Naive thymus-derived CD8-positive, alpha-beta T cell (primary cell): ENCODE data around the gene SLC26A6. TPM values are rescaled to one million over a fixed set of nuclear protein-coding genes. Genes with fewer than 3 reads are reported as not detected.
A peak's percentile ranks its signal among the peaks of the same experiment; 100 is the strongest.

Experiments used
- ATAC-seq, 2 donors: fragments of 150-1000 bp; cut with Tn5 transposase in 1 of 2; sonication (Bioruptor Pico), chemical (Tn5 transposase) in 1 of 2; 1 replicate in 1 of 2; 2 replicates in 1 of 2; pipeline ENCODE4 v1.10.0; 2021; ENCODE audit warnings: mild to moderate bottlenecking in 2 of 2, moderate library complexity in 2 of 2
- POLR2A ChIA-PET: fragments of 350-600 bp; sonication (Branson Sonifier 250); formaldehyde crosslinking; loops from one replicate; lab custom pipeline; 2021; ENCODE audit warnings: antibody characterized with exemption; lab: Charles Lee
- DNase-seq, 10 donors: peaks; one replicate each; pipeline versions ENCODE4 v3.0.0 to v3.0.0-alpha.2; 2020 to 2022
- H3K27ac Mint-ChIP-seq, 10 donors: one replicate each; pipeline ENCODE4 v1.8.0; 2020 to 2022; ENCODE audit warnings: mild to moderate bottlenecking in 10 of 10, mixed read lengths in 10 of 10, moderate library complexity in 4 of 10, inconsistent platforms in 1 of 10
- H3K27me3 Mint-ChIP-seq, 5 donors: one replicate each; pipeline ENCODE4 v1.8.0; 2021 to 2022; ENCODE audit warnings: mixed read lengths in 5 of 5
- H3K36me3 Mint-ChIP-seq, 3 donors: one replicate each; pipeline ENCODE4 v1.8.0; 2020 to 2022; ENCODE audit warnings: mixed read lengths in 3 of 3, mild to moderate bottlenecking in 2 of 3, inconsistent platforms in 1 of 3
- H3K4me1 Mint-ChIP-seq, 4 donors: one replicate each; pipeline ENCODE4 v1.8.0; 2021 to 2022; ENCODE audit warnings: mixed read lengths in 4 of 4
- H3K4me3 Mint-ChIP-seq, 10 donors: one replicate each; pipeline ENCODE4 v1.8.0; 2020 to 2022; ENCODE audit warnings: mild to moderate bottlenecking in 10 of 10, mixed read lengths in 10 of 10, moderate library complexity in 6 of 10, inconsistent platforms in 1 of 10
- H3K9me3 Mint-ChIP-seq, 9 donors: one replicate each; pipeline ENCODE4 v1.8.0; 2020 to 2022; ENCODE audit warnings: mixed read lengths in 9 of 9, mild to moderate bottlenecking in 3 of 9, inconsistent platforms in 1 of 9, moderate library complexity in 1 of 9
- polyA plus RNA-seq, 3 donors: library from polyadenylated mRNA; unstranded; fragments of 300-500 nt; fragmentation: Illumina TruSeq; gene quantifications; one replicate each; pipeline ENCODE4 v1.2.3, GENCODE V29; 2021
- total RNA-seq, 8 experiments: library from RNA in 2 of 8; stranded (reverse) in 2 of 8; gene quantifications; one replicate each; pipeline ENCODE4 v1.2.3 and lab custom pipeline; 2021 to 2026

The SLC26A6 gene
- total and polyA plus RNA-seq, 5 experiments from 2014 or later: 3.0 to 30.6 (median 3.7) TPM

GRCh38 chr3:48639944-48640606, 4.8 kb upstream of the SLC26A6 start:
- DNase-seq (no peak), ATAC-seq (no peak)
- no peak overlapping the region for H3K27ac Mint-ChIP-seq
- POLR2A ChIA-PET: no interaction called here
- no peaks in the 10 kb centered on the region for H3K9me3 Mint-ChIP-seq
- no peak overlapping the region for H3K4me3 Mint-ChIP-seq
- H3K27me3 Mint-ChIP-seq: no peaks in the 10 kb centered on the region
- H3K4me1 Mint-ChIP-seq: peaks cover 0 to 15% (median 7%) of the 10 kb centered on the region in 4 donors
- H3K36me3 Mint-ChIP-seq: peaks cover 0 to 10% (median 0%) of the 10 kb centered on the region in 3 donors

- no peak for ATAC-seq
Measured at GRCh38 chr3:48637305-48637704, 2.0 kb upstream of the SLC26A6 start.

GRCh38 chr3:48636149-48636655, 941 bp upstream of the SLC26A6 start:
- peaks cover 4 to 27% (median 20%) of the 10 kb centered on the region in 4 donors for H3K4me1 Mint-ChIP-seq
- DNase-seq (no peak), ATAC-seq (no peak)
- no peaks in the 10 kb centered on the region for H3K9me3 Mint-ChIP-seq
- POLR2A ChIA-PET: interaction anchor here (0.6 to 2.2 kb wide), 7 partner anchors 20 to 833 kb away, joined by 3 to 10 read pairs (median 3); partner anchors contain the start of genes IP6K2, QRICH1 and WDR6
- no peaks in the 10 kb centered on the region for H3K27me3 Mint-ChIP-seq
- H3K36me3 Mint-ChIP-seq: peaks cover 0 to 4% (median 0%) of the 10 kb centered on the region in 3 donors
- peak overlapping the region; percentile 85 to 93 (median 89) for H3K4me3 Mint-ChIP-seq
- peak overlapping the region in 1 of 10 donors; percentile 84 for H3K27ac Mint-ChIP-seq

More at GRCh38 chr3:48637305-48637704, 2.0 kb upstream of the SLC26A6 start:
- Mint-ChIP-seq H3K36me3 (peaks cover 0 to 6% (median 0%) of the 10 kb centered on the region in 3 donors), H3K4me1 (peaks cover 1 to 27% (median 18%) of the 10 kb centered on the region in 4 donors), H3K27ac (peak overlapping the region in 1 of 10 donors; percentile 55), H3K9me3 (no peaks in the 10 kb centered on the region), H3K4me3 (peak overlapping the region in 9 of 10 donors; percentile 16 to 88 (median 65)), H3K27me3 (no peaks in the 10 kb centered on the region)
- DNase-seq: no peak
- POLR2A ChIA-PET: no interaction called here

GRCh38 chr3:48634661-48635221, 520 bp downstream of the SLC26A6 start:
- Mint-ChIP-seq H3K9me3 (no peaks in the 10 kb centered on the region), H3K4me3 (peak overlapping the region; percentile 85 to 93 (median 89)), H3K27ac (peak overlapping the region in 5 of 10 donors; percentile 9 to 53 (median 38)), H3K4me1 (peaks cover 4 to 27% (median 20%) of the 10 kb centered on the region in 4 donors), H3K27me3 (no peaks in the 10 kb centered on the region), H3K36me3 (peaks cover 0 to 4% (median 2%) of the 10 kb centered on the region in 3 donors)
- POLR2A ChIA-PET: interaction anchor here (1.0 to 2.2 kb wide), 4 partner anchors 20 to 168 kb away, joined by 3 to 10 read pairs (median 4); no protein-coding TSS in a partner anchor
- ATAC-seq (peak; percentile 32 to 35), DNase-seq (peak in 6 of 10 donors; percentile 10 to 70 (median 23))

- Mint-ChIP-seq H3K4me1 (peaks cover 7 to 27% (median 20%) of the 10 kb centered on the region in 4 donors), H3K9me3 (no peaks in the 10 kb centered on the region), H3K36me3 (peaks cover 0 to 11% (median 3%) of the 10 kb centered on the region in 3 donors), H3K27ac (peak overlapping the region in 1 of 10 donors; percentile 6), H3K27me3 (no peaks in the 10 kb centered on the region), H3K4me3 (peak overlapping the region; percentile 20 to 93 (median 89))
- no peak for ATAC-seq
- POLR2A ChIA-PET: interaction anchor here (0.9 kb wide), 1 partner anchor 23 kb away, joined by 4 read pairs; no protein-coding TSS in a partner anchor
- DNase-seq: no peak
Measured at GRCh38 chr3:48633743-48634142, 1.5 kb downstream of the SLC26A6 start.

- POLR2A ChIA-PET: interaction anchor here (0.9 kb wide), 1 partner anchor 23 kb away, joined by 4 read pairs; no protein-coding TSS in a partner anchor
- Mint-ChIP-seq H3K36me3 (peaks cover 0 to 11% (median 3%) of the 10 kb centered on the region in 3 donors), H3K27me3 (no peaks in the 10 kb centered on the region), H3K9me3 (no peaks in the 10 kb centered on the region), H3K27ac (no peak overlapping the region), H3K4me3 (peak overlapping the region in 4 of 10 donors; percentile 12 to 55 (median 18)), H3K4me1 (peaks cover 7 to 27% (median 20%) of the 10 kb centered on the region in 4 donors)
- ATAC-seq (no peak), DNase-seq (no peak)
Measured at GRCh38 chr3:48633256-48633655, 2.0 kb downstream of the SLC26A6 start.

GRCh38 chr3:48631516-48632448, 3.5 kb downstream of the SLC26A6 start:
- Mint-ChIP-seq H3K36me3 (peaks cover 0 to 20% (median 13%) of the 10 kb centered on the region in 3 donors), H3K27me3 (no peaks in the 10 kb centered on the region), H3K9me3 (no peaks in the 10 kb centered on the region), H3K4me3 (peak overlapping the region in 2 of 10 donors; percentile 18 to 41), H3K4me1 (peaks cover 7 to 24% (median 19%) of the 10 kb centered on the region in 4 donors), H3K27ac (peak overlapping the region in 1 of 10 donors; percentile 91)
- POLR2A ChIA-PET: no interaction called here
- ATAC-seq (no peak), DNase-seq (no peak)

GRCh38 chr3:48630833-48631232, 4.4 kb downstream of the SLC26A6 start:
- H3K27me3 Mint-ChIP-seq: no peaks in the 10 kb centered on the region
- POLR2A ChIA-PET: interaction anchor here (0.6 kb wide), 1 partner anchor 346 kb away, joined by 3 read pairs; no protein-coding TSS in a partner anchor
- H3K4me1 Mint-ChIP-seq: peaks cover 7 to 19% (median 15%) of the 10 kb centered on the region in 4 donors

GRCh38 chr3:48630407-48630806, 4.9 kb downstream of the SLC26A6 start:
- Mint-ChIP-seq H3K27me3 (no peaks in the 10 kb centered on the region), H3K36me3 (peaks cover 0 to 20% (median 13%) of the 10 kb centered on the region in 3 donors), H3K9me3 (no peaks in the 10 kb centered on the region), H3K27ac (no peak overlapping the region), H3K4me1 (peaks cover 7 to 18% (median 13%) of the 10 kb centered on the region in 4 donors), H3K4me3 (peak overlapping the region in 1 of 10 donors; percentile 78)
- POLR2A ChIA-PET: interaction anchor here (0.6 kb wide), 1 partner anchor 347 kb away, joined by 3 read pairs; no protein-coding TSS in a partner anchor
- no peak for ATAC-seq
- no peak for DNase-seq

More at GRCh38 chr3:48630833-48631232, 4.4 kb downstream of the SLC26A6 start:
- Mint-ChIP-seq H3K27ac (no peak overlapping the region), H3K9me3 (no peaks in the 10 kb centered on the region), H3K4me3 (no peak overlapping the region), H3K36me3 (peaks cover 0 to 20% (median 13%) of the 10 kb centered on the region in 3 donors)
- no peak for ATAC-seq
- DNase-seq: no peak

- POLR2A ChIA-PET: no interaction called here
- H3K4me1 Mint-ChIP-seq: peaks cover 7 to 19% (median 13%) of the 10 kb centered on the region in 4 donors
- ATAC-seq (no peak), DNase-seq (no peak)
- H3K4me3 Mint-ChIP-seq: peak overlapping the region in 1 of 10 donors; percentile 78
- H3K27ac Mint-ChIP-seq: no peak overlapping the region
- no peaks in the 10 kb centered on the region for H3K27me3 Mint-ChIP-seq
- no peaks in the 10 kb centered on the region for H3K9me3 Mint-ChIP-seq
- H3K36me3 Mint-ChIP-seq: peaks cover 0 to 20% (median 13%) of the 10 kb centered on the region in 3 donors
Measured at GRCh38 chr3:48629894-48630293, 5.4 kb downstream of the SLC26A6 start.

- Mint-ChIP-seq H3K4me1 (peaks cover 5 to 20% (median 15%) of the 10 kb centered on the region in 4 donors), H3K9me3 (no peaks in the 10 kb centered on the region), H3K4me3 (no peak overlapping the region), H3K36me3 (peaks cover 0 to 20% (median 13%) of the 10 kb centered on the region in 3 donors), H3K27me3 (no peaks in the 10 kb centered on the region), H3K27ac (peak overlapping the region in 1 of 10 donors; percentile 62)
- ATAC-seq (no peak), DNase-seq (no peak)
- POLR2A ChIA-PET: no interaction called here
Measured at GRCh38 chr3:48628277-48629017, 6.8 kb downstream of the SLC26A6 start.
